Measurements from ENCODE around the gene THSD8.

DNA sequence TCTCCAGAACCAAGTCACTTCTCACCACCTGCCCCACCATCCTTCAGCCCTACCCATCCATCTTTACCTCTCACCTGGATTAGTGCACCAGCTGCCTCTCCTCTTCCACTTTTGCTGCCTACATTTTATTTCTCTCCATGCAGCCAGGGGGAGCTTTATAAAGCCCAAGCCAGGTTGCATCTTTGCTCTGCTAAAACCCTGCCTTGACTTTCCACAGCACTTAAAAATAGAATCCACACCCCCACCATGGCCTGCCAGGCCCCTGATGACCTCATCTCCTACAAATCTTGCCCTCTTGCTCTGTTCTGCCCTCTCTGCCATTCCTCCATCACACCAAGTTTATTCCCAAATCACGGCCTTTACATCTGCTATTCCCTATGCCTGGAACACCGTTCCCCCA, 28.3 kb upstream of the THSD8 start:
- TF ChIP-seq GATA2 (IDR thresholded peaks at IDR 0.05; ENCODE audit: low read depth, low read length) (no peak), GATA3 (IDR thresholded peaks at IDR 0.05; ENCODE audit: low read depth, low read length) (no peak)
